ENCODE measurements around the gene ZFYVE27. TPM values are rescaled to one million over a fixed set of nuclear protein-coding genes. Genes with fewer than 3 reads are reported as not detected.
A peak's percentile ranks its signal among the peaks of the same experiment; 100 is the strongest.
"Not testable (repeated sequence)": the region's sequence is repeated elsewhere in the genome, so short reads cannot be mapped to it uniquely, and the experiment has no call there.

Gene ZFYVE27, protein sequence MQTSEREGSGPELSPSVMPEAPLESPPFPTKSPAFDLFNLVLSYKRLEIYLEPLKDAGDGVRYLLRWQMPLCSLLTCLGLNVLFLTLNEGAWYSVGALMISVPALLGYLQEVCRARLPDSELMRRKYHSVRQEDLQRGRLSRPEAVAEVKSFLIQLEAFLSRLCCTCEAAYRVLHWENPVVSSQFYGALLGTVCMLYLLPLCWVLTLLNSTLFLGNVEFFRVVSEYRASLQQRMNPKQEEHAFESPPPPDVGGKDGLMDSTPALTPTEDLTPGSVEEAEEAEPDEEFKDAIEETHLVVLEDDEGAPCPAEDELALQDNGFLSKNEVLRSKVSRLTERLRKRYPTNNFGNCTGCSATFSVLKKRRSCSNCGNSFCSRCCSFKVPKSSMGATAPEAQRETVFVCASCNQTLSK
- polyA plus RNA-seq (2013, experiment 1 of 2): 18.5 TPM
- 16.0 TPM for polyA plus RNA-seq (2013, experiment 2 of 2)

- peak within 1 kb of the TSS; percentile 95 for H3K4me3 ChIP-seq (ENCODE audit: extremely low read depth, insufficient read depth, low read length, poor library complexity, severe bottlenecking)
- peaks cover 31% of the 10 kb centered on the region for H3K36me3 ChIP-seq (ENCODE audit: control insufficient read depth, insufficient read depth, low read length)
- H3K9me3 ChIP-seq (ENCODE audit: control insufficient read depth, low read length): peaks cover 6% of the 10 kb centered on the region
- peak within 1 kb of the TSS; percentile 89 for H3K27ac ChIP-seq (ENCODE audit: low read depth, low read length, severe bottlenecking)
- peaks cover 6% of the 10 kb centered on the region for H3K4me1 ChIP-seq (ENCODE audit: control insufficient read depth, insufficient read depth, low read length, poor library complexity, severe bottlenecking)
- 0% methylated on average over 67 to 69 of the region's 72 CpGs for WGBS, 2 experiments (ENCODE audit: insufficient coverage in 2 of 2)
Measured at GRCh38 chr10:97736902-97737769, at the start of gene ZFYVE27. TSS of gene ZFYVE27 (plus strand) at chr10:97737128. CDS start at chr10:97738478, 1,350 bp downstream.

GRCh38 chr10:97687785-97688781, 48.8 kb upstream of the ZFYVE27 start:
- Histone ChIP-seq H3K27ac (ENCODE audit: low read depth, low read length, severe bottlenecking) (peak overlapping the region; percentile 89), H3K4me1 (ENCODE audit: control insufficient read depth, insufficient read depth, low read length, poor library complexity, severe bottlenecking) (peaks cover 15% of the 10 kb centered on the region), H3K36me3 (ENCODE audit: control insufficient read depth, insufficient read depth, low read length) (no peaks in the 10 kb centered on the region), H3K9me3 (ENCODE audit: control insufficient read depth, low read length) (no peaks in the 10 kb centered on the region), H3K4me3 (ENCODE audit: extremely low read depth, insufficient read depth, low read length, poor library complexity, severe bottlenecking) (peak overlapping the region; percentile 59)
- 82 to 84% methylated on average over 13 to 14 of the region's 14 CpGs for WGBS, 2 experiments (ENCODE audit: insufficient coverage in 2 of 2)

DNA sequence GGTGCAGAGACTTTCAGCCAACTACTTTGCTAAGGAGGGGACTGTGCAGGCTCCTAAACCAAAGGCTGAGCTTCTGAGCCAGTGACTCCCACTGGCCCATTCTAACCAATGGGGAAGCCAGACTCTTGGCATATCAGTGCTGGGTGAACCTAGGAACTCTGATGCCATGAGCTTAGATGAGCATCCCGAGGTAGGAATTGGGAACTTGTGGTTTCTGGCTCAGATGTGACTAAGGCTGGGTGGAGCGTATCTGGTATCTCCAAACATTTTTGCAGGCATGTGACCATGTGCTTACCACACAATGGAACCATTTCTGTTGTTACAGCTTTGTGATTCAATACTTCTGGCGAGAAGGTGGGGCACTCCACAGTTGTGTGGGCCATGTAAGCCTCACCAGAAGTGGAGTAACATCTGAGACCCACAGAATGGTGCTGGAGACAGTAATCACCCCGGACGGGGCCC, 47.3 kb upstream of the ZFYVE27 start:
- Histone ChIP-seq H3K27ac (ENCODE audit: low read depth, low read length, severe bottlenecking) (no peak overlapping the region), H3K9me3 (ENCODE audit: control insufficient read depth, low read length) (no peaks in the 10 kb centered on the region), H3K4me3 (ENCODE audit: extremely low read depth, insufficient read depth, low read length, poor library complexity, severe bottlenecking) (no peak overlapping the region), H3K36me3 (ENCODE audit: control insufficient read depth, insufficient read depth, low read length) (no peaks in the 10 kb centered on the region), H3K4me1 (ENCODE audit: control insufficient read depth, insufficient read depth, low read length, poor library complexity, severe bottlenecking) (peaks cover 7% of the 10 kb centered on the region)
- WGBS, 2 experiments (ENCODE audit: insufficient coverage in 2 of 2): 85 to 96% methylated on average over 5 of the region's 5 CpGs

DNA sequence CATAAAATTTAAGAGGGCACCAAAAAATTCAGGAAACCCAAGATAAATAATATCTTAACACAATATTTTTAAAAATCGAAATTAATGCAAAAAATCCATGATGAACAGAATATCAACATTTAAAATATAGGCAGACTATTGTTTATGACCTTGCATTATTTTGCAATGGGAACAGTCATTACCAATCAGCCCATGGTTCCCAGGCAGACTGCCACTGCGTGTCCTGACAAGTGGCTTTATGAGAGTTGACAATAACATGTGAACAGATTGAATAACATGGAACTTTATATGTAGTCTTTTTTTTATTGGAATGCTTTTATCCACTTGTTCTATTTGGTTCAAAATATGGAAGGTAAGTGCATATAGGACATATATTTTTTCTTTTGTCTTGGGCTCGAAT, 46.8 kb upstream of the ZFYVE27 start:
- Histone ChIP-seq H3K36me3 (ENCODE audit: control insufficient read depth, insufficient read depth, low read length) (no peaks in the 10 kb centered on the region), H3K4me3 (ENCODE audit: extremely low read depth, insufficient read depth, low read length, poor library complexity, severe bottlenecking) (no peak overlapping the region), H3K4me1 (ENCODE audit: control insufficient read depth, insufficient read depth, low read length, poor library complexity, severe bottlenecking) (peaks cover 7% of the 10 kb centered on the region), H3K9me3 (ENCODE audit: control insufficient read depth, low read length) (no peaks in the 10 kb centered on the region), H3K27ac (ENCODE audit: low read depth, low read length, severe bottlenecking) (no peak overlapping the region)
- WGBS, 2 experiments (ENCODE audit: insufficient coverage in 2 of 2): 90% methylated on average over 2 of the region's 3 CpGs; no CpG with 5 or more reads in 1 of the 2 experiments

DNA sequence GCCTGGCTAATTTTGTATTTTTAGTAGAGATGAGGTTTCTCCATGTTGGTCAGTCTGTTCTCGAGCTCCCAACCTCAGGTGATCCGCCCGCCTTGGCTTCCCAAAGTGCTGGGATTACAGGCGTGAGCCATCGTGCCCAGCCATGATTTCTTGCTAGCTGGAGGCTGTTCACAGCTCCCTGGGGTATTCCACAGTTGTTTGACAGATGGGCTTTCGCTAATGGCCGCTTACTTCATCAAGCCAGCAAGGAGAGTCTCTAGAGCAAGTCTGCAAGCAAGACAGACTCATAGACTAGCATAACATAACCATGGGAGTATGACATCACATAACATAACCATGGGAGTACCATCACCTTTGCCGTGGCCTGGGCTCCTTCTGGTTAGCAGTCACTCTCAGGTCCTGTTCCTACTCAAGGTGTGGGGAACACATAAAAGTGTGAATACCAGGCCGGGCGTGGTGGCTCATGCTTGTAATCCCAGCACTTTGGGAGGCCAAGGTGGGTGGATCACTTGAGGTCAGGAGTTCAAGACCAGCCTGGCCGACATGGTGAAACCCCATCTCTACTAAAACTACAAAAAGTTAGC, 38.8 kb upstream of the ZFYVE27 start:
- 79 to 93% methylated on average over 8 to 9 of the region's 11 CpGs for WGBS, 2 experiments (ENCODE audit: insufficient coverage in 2 of 2)
- not testable (repeated sequence) for H3K9me3 ChIP-seq (ENCODE audit: control insufficient read depth, low read length); H3K27ac ChIP-seq (ENCODE audit: low read depth, low read length, severe bottlenecking); H3K4me3 ChIP-seq (ENCODE audit: extremely low read depth, insufficient read depth, low read length, poor library complexity, severe bottlenecking); H3K4me1 ChIP-seq (ENCODE audit: control insufficient read depth, insufficient read depth, low read length, poor library complexity, severe bottlenecking); H3K36me3 ChIP-seq (ENCODE audit: control insufficient read depth, insufficient read depth, low read length)

- Histone ChIP-seq H3K9me3 (ENCODE audit: control insufficient read depth, low read length) (no peaks in the 10 kb centered on the region), H3K27ac (ENCODE audit: low read depth, low read length, severe bottlenecking) (no peak overlapping the region), H3K4me1 (ENCODE audit: control insufficient read depth, insufficient read depth, low read length, poor library complexity, severe bottlenecking) (peaks cover 2% of the 10 kb centered on the region), H3K36me3 (ENCODE audit: control insufficient read depth, insufficient read depth, low read length) (no peaks in the 10 kb centered on the region), H3K4me3 (ENCODE audit: extremely low read depth, insufficient read depth, low read length, poor library complexity, severe bottlenecking) (no peak overlapping the region)
- WGBS, 2 experiments (ENCODE audit: insufficient coverage in 2 of 2): 55 to 77% methylated on average over 10 to 11 of the region's 12 CpGs
Measured at GRCh38 chr10:97701438-97702069, 35.4 kb upstream of the ZFYVE27 start.

DNA sequence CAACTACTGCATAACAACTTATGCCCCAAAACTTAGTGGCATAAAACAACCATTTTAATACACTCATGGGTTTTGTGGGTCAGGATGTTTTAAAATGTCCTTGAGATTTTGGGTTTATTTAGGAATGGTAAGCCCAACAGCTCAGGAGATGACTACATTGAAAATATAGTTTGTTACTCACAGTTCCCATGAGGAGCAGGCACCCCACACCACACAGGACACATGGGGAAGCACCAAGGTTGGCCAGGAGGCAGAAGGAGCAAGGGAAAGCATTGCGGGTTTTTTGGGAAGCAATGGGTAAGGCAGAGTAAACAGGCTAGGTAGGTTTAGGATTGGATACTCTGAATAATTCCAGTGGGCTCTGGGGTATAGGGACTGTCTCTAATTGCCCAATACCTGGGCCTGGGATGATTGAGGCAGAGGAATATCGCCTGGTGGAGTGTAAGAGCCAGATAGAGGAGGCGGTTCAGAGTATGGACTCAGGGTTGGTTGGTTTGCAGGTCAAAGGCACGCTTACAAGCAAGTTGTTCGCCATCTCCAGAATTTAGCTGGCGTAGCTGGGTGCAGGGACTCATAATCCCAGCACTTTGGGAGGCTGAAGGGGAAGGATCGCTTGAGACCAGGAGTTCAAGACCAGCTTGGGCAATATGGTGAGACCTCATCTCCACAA, 33.4 kb upstream of the ZFYVE27 start:
- H3K4me1 ChIP-seq (ENCODE audit: control insufficient read depth, insufficient read depth, low read length, poor library complexity, severe bottlenecking): peaks cover 2% of the 10 kb centered on the region
- no peak overlapping the region for H3K4me3 ChIP-seq (ENCODE audit: extremely low read depth, insufficient read depth, low read length, poor library complexity, severe bottlenecking)
- H3K27ac ChIP-seq (ENCODE audit: low read depth, low read length, severe bottlenecking): no peak overlapping the region
- WGBS, 2 experiments (ENCODE audit: insufficient coverage in 2 of 2): 72 to 80% methylated on average over 5 to 6 of the region's 7 CpGs
- H3K9me3 ChIP-seq (ENCODE audit: control insufficient read depth, low read length): no peaks in the 10 kb centered on the region
- H3K36me3 ChIP-seq (ENCODE audit: control insufficient read depth, insufficient read depth, low read length): no peaks in the 10 kb centered on the region

DNA sequence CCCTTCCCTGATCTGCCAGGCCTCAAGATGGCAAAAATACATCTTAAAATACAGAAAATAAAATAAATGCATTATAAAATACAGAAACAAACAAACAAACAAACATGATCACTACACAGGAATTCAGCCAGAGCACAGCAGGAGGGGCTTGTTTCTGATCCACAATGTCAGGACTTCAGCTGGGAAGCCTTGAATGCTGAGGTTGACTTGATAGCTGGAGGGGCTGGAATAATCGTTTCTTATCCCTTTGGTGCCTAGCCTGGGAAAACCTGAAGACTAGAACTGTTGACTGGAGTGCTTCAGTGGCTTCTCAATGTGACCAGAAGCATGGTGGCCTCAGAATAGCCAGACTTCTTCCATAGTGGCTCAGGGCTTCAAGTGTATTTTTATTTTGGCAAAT, 32.6 kb upstream of the ZFYVE27 start:
- no peak overlapping the region for H3K4me3 ChIP-seq (ENCODE audit: extremely low read depth, insufficient read depth, low read length, poor library complexity, severe bottlenecking)
- H3K36me3 ChIP-seq (ENCODE audit: control insufficient read depth, insufficient read depth, low read length): no peaks in the 10 kb centered on the region
- peaks cover 2% of the 10 kb centered on the region for H3K4me1 ChIP-seq (ENCODE audit: control insufficient read depth, insufficient read depth, low read length, poor library complexity, severe bottlenecking)
- WGBS, 2 experiments (ENCODE audit: insufficient coverage in 2 of 2): 100% methylated on average over 1 of the region's 1 CpG; no CpG with 5 or more reads in 1 of the 2 experiments
- H3K9me3 ChIP-seq (ENCODE audit: control insufficient read depth, low read length): no peaks in the 10 kb centered on the region
- H3K27ac ChIP-seq (ENCODE audit: low read depth, low read length, severe bottlenecking): no peak overlapping the region

DNA sequence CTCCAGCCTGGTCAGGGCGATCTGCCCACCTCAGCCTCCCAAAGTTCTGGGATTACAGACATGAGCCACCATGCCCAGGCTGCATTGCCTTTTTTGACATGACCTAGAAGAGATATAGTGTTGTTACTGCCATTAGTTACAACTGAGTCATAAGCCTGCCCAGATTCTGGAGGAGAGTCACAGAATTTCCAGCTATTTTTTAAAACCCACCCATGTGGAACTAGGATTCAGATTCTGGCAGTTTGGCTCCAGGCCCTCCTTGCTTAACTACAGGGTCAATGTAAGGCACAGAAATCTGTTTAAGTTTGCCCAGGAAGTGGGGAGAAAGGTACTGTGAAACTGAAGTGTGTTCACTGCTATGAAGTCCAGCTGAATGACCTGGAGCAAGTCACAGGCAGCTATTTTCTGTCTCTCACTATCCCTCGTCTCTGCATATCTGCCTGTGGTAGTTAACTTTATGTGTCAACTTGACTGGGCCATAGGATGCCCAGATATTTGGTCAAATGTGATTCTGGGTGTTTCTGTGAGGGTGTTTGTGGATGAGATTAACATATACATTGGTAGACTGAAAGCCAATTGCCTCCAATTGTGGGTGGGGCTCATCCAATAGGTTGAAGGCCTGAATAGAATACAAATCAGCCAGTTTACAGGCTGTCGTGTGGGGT, 31.8 kb upstream of the ZFYVE27 start:
- WGBS, 2 experiments (ENCODE audit: insufficient coverage in 2 of 2): 100% methylated on average over 2 of the region's 3 CpGs; no CpG with 5 or more reads in 1 of the 2 experiments
- Histone ChIP-seq H3K4me1 (ENCODE audit: control insufficient read depth, insufficient read depth, low read length, poor library complexity, severe bottlenecking) (peaks cover 5% of the 10 kb centered on the region), H3K4me3 (ENCODE audit: extremely low read depth, insufficient read depth, low read length, poor library complexity, severe bottlenecking) (no peak overlapping the region)

More for the DNA sequence above, 31.8 kb upstream of the ZFYVE27 start:
- Histone ChIP-seq H3K9me3 (ENCODE audit: control insufficient read depth, low read length) (no peaks in the 10 kb centered on the region), H3K27ac (ENCODE audit: low read depth, low read length, severe bottlenecking) (no peak overlapping the region), H3K36me3 (ENCODE audit: control insufficient read depth, insufficient read depth, low read length) (no peaks in the 10 kb centered on the region)
